Astrocyte (in vitro differentiated cells and primary cell): ENCODE measurements around the gene TPM1. TPM values are rescaled to one million over a fixed set of nuclear protein-coding genes. Genes with fewer than 3 reads are reported as not detected.

Experiments used
- DNase-seq: peaks from one replicate; pipeline ENCODE4 v3.0.0-alpha.2; 2010; ENCODE audit warnings: low read depth
- FAIRE-seq: peaks from 2 replicates; lab custom pipeline; 2011; peaks lifted over from hg19 to GRCh38; lab: Jason Lieb, UNC
- H2AFZ ChIP-seq: 2 replicates; pipeline ENCODE4 v1.6.0; 2012; ENCODE audit warnings: low read depth, low read length, inconsistent platforms
- H3K27ac ChIP-seq: 2 replicates; pipeline ENCODE4 v1.5.1; 2011; ENCODE audit warnings: low read depth, low read length, inconsistent platforms
- H3K27me3 ChIP-seq: 2 replicates; pipeline ENCODE4 v1.6.0; 2011; ENCODE audit warnings: low read length, inconsistent platforms; ENCODE audit not compliant: insufficient read depth
- H3K36me3 ChIP-seq: 2 replicates; pipeline ENCODE4 v1.5.1; 2011; ENCODE audit warnings: low read length, inconsistent platforms; ENCODE audit not compliant: insufficient read depth
- H3K4me1 ChIP-seq: 2 replicates; pipeline ENCODE4 v1.5.1; 2011; ENCODE audit warnings: low read length, inconsistent platforms; ENCODE audit not compliant: insufficient read depth
- H3K4me2 ChIP-seq: 2 replicates; pipeline ENCODE4 v1.6.0; 2012; ENCODE audit warnings: low read length, inconsistent platforms
- H3K4me3 ChIP-seq: 2 replicates; pipeline ENCODE4 v1.5.1; 2011; ENCODE audit warnings: low read depth, mild to moderate bottlenecking, low read length, inconsistent platforms; ENCODE audit not compliant: insufficient read depth
- H3K79me2 ChIP-seq: 2 replicates; pipeline ENCODE4 v1.6.0; 2012; ENCODE audit warnings: mild to moderate bottlenecking, low read length, inconsistent platforms; ENCODE audit not compliant: insufficient read depth
- H3K9ac ChIP-seq: 2 replicates; pipeline ENCODE4 v1.6.0; 2012; ENCODE audit warnings: mild to moderate bottlenecking, low read length, inconsistent platforms
- H3K9me3 ChIP-seq: 2 replicates; pipeline ENCODE4 v1.5.1; 2012; ENCODE audit warnings: low read depth, mild to moderate bottlenecking, low read length, inconsistent platforms; ENCODE audit not compliant: insufficient read depth
- H4K20me1 ChIP-seq: 2 replicates; pipeline ENCODE4 v1.6.0; 2012; ENCODE audit warnings: low read length, inconsistent platforms; ENCODE audit not compliant: insufficient read depth
- H3K27ac Mint-ChIP-seq: one replicate; pipeline ENCODE4 v1.8.0; 2021; ENCODE audit warnings: mild to moderate bottlenecking, mixed read lengths; ENCODE audit not compliant: unreplicated experiment
- H3K27me3 Mint-ChIP-seq: one replicate; pipeline ENCODE4 v1.8.0; 2021; ENCODE audit warnings: low read depth, mixed read lengths; ENCODE audit not compliant: unreplicated experiment
- H3K36me3 Mint-ChIP-seq: one replicate; pipeline ENCODE4 v1.8.0; 2021; ENCODE audit warnings: low read depth, mixed read lengths; ENCODE audit not compliant: unreplicated experiment
- H3K4me1 Mint-ChIP-seq: one replicate; pipeline ENCODE4 v1.8.0; 2021; ENCODE audit warnings: low read depth, mixed read lengths; ENCODE audit not compliant: unreplicated experiment
- H3K4me3 Mint-ChIP-seq: one replicate; pipeline ENCODE4 v1.8.0; 2021; ENCODE audit warnings: mild to moderate bottlenecking, moderate library complexity, mixed read lengths; ENCODE audit not compliant: unreplicated experiment
- H3K9me3 Mint-ChIP-seq: one replicate; pipeline ENCODE4 v1.8.0; 2021; ENCODE audit warnings: mild to moderate bottlenecking, mixed read lengths; ENCODE audit not compliant: unreplicated experiment
- CTCF ChIP-seq: IDR thresholded peaks from 2 replicates; pipeline ENCODE4 v1.5.1; 2011; ENCODE audit warnings: low read depth, mild to moderate bottlenecking, inconsistent platforms, low read length, moderate library complexity; ENCODE audit not compliant: insufficient read depth
- EZH2 ChIP-seq: IDR thresholded peaks from 2 replicates; pipeline ENCODE4 v1.6.1; 2012; ENCODE audit warnings: mild to moderate bottlenecking, low read length, inconsistent platforms; ENCODE audit not compliant: insufficient read depth
- total RNA-seq: library from RNA; stranded (reverse); gene quantifications from 2 replicates; pipeline ENCODE4 v1.2.1, GENCODE V29; 2021

TPM1 gene
- total RNA-seq, 1 donor from 2014 or later, result 2,922 TPM

DNA sequence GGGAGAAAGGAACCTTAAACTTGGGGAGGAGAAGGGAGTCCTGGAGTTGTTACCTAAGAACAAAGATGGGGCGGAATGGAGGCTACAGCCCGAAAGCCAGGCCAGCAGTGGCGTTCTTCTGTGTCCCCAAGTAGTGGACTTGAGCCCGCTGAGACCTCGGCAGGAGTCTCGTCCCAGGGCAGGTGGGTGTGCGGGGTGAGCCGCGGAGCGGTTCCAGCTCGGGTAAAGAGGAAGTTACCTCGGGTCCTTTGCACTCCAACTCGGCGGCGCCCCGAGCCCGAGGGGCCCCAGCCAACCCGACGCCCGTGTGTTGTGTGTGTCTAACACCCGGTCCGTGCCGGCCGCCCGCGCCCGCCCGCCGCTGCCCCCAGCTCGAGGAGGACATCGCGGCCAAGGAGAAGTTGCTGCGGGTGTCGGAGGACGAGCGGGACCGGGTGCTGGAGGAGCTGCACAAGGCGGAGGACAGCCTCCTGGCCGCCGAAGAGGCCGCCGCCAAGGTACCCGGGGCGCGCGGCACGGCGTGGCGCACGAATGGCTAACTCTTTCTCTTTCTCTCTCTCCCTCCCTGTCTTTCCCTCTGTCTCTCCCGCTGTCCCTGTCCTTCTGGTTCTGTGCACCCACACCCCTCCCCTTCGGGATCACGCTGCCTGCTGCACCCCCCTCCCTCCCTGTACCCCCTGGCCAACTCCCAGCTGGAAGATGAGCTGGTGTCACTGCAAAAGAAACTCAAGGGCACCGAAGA is 959 bp downstream of the TPM1 start:
- FAIRE-seq (no peak), DNase-seq (no peak)
- Histone ChIP-seq H4K20me1 (peaks cover 55% of the 10 kb centered on the region), H3K4me2 (peak overlapping the region; percentile 92), H3K9ac (peak overlapping the region; percentile 100), H3K27me3 (no peaks in the 10 kb centered on the region), H3K4me3 (peak overlapping the region; percentile 99), H3K27ac (peak overlapping the region; percentile 92), H3K4me1 (peaks cover 32% of the 10 kb centered on the region), H2AFZ (no peak overlapping the region), H3K36me3 (peaks cover 40% of the 10 kb centered on the region), H3K9me3 (peaks cover 6% of the 10 kb centered on the region), H3K79me2 (peaks cover 70% of the 10 kb centered on the region)
- Mint-ChIP-seq H3K4me3 (peak overlapping the region; percentile 95), H3K27ac (peak overlapping the region; percentile 99), H3K36me3 (peaks cover 36% of the 10 kb centered on the region), H3K27me3 (no peaks in the 10 kb centered on the region), H3K9me3 (no peaks in the 10 kb centered on the region), H3K4me1 (peaks cover 29% of the 10 kb centered on the region)
- TF ChIP-seq EZH2, result no peak
- TF ChIP-seq CTCF, result no peak

DNA sequence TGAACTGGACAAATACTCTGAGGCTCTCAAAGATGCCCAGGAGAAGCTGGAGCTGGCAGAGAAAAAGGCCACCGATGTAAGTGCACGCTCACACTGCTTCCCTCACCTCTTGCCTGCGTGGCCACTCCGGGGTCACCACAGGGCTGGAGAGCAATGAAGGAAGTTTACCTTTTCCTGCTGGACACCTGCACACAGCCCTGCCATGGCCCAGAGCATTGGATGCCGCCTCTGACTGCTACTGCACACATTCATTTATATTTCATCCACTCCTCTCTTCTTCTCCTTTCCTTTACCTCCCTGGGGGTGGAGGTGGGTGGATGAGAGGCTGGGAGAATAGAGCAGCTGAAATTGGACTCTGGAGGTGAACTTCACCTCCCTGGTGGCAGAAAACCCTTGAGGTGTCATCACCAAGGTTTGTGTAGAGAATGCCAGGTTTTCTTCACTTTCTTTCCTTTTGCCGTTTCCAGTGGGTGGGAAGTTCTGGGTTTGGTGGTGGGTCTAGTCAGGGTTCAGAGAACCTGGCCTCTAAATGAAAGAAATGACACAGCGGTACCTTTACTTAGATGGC is 1.6 kb downstream of the TPM1 start:
- Mint-ChIP-seq H3K4me3 (peak overlapping the region; percentile 95), H3K9me3 (no peaks in the 10 kb centered on the region), H3K27me3 (no peaks in the 10 kb centered on the region), H3K27ac (peak overlapping the region; percentile 99), H3K4me1 (peaks cover 24% of the 10 kb centered on the region), H3K36me3 (peaks cover 37% of the 10 kb centered on the region)
- FAIRE-seq (no peak), DNase-seq (no peak)
- Histone ChIP-seq H3K27ac (peak overlapping the region; percentile 92), H4K20me1 (peaks cover 61% of the 10 kb centered on the region), H3K4me2 (peak overlapping the region; percentile 92), H2AFZ (no peak overlapping the region), H3K9ac (peak overlapping the region; percentile 100), H3K9me3 (peaks cover 6% of the 10 kb centered on the region), H3K36me3 (peaks cover 41% of the 10 kb centered on the region), H3K27me3 (no peaks in the 10 kb centered on the region), H3K4me1 (peaks cover 33% of the 10 kb centered on the region), H3K79me2 (peaks cover 76% of the 10 kb centered on the region), H3K4me3 (peak overlapping the region; percentile 99)
- TF ChIP-seq EZH2 (no peak), CTCF (no peak)
